HG02938 (cell line): ENCODE measurements around the gene SPEG.

ENCODE experiments used
- ATAC-seq: cut with Tn5 transposase; IDR thresholded peaks from one replicate; pipeline ENCODE4 v1.9.1; 2021; ENCODE audit warnings: mild to moderate bottlenecking, moderate library complexity; ENCODE audit not compliant: unreplicated experiment

The SPEG gene

GRCh38 chr2:219475697-219476651 lies 41.3 kb downstream of the SPEG start:
- ATAC-seq: no peak

DNA sequence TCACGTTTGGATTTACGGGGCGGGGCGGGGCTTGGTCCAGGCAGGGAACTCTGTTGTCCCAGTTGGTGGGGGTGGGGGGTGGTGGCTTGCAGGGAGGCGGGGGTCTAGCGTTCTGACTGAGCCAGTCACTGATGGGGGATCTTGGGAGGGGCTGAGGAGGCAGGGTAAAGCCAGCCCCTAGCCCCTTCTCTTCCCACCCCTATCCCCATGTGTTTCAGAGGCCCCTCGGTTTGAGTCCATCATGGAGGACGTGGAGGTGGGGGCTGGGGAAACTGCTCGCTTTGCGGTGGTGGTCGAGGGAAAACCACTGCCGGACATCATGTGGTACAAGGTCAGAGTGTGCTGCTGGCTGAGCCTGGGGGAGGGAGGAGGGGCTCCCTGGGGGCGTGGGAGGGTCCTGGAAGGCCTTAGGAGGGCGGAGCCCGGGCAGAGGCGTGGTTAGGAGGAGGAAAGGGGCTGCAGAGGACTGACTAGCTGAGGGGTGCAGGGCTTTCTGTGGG lies 42.1 kb downstream of the SPEG start:
- no peak for ATAC-seq

DNA sequence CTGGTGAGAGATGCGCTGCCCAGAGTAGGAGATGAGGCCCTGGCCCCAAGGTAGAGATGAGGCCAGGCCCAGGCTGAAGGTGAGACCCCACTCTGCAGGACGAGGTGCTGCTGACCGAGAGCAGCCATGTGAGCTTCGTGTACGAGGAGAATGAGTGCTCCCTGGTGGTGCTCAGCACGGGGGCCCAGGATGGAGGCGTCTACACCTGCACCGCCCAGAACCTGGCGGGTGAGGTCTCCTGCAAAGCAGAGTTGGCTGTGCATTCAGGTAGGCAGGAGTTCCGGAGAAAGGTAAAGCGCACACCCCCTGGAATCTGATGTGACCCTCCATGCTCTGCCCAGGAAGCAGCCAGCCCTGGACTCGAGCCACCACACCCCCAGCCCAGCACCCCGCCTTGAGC lies 42.5 kb downstream of the SPEG start:
- no peak for ATAC-seq

DNA sequence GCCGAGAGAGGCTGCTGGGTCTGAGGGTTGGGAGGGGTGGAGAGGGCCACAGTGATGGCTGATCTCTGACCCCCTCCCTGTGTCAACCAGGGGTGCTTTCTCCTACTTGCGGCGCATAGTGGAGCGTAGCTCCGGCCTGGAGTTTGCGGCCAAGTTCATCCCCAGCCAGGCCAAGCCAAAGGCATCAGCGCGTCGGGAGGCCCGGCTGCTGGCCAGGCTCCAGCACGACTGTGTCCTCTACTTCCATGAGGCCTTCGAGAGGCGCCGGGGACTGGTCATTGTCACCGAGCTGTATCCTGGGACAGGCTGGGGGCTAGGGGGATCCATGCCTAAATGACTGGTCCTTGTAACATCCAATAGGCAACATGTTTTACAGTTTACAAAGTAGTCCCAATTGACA lies 43.2 kb downstream of the SPEG start:
- ATAC-seq: no peak

GRCh38 chr2:219478916-219479315 lies 44.3 kb downstream of the SPEG start:
- ATAC-seq: no peak

DNA sequence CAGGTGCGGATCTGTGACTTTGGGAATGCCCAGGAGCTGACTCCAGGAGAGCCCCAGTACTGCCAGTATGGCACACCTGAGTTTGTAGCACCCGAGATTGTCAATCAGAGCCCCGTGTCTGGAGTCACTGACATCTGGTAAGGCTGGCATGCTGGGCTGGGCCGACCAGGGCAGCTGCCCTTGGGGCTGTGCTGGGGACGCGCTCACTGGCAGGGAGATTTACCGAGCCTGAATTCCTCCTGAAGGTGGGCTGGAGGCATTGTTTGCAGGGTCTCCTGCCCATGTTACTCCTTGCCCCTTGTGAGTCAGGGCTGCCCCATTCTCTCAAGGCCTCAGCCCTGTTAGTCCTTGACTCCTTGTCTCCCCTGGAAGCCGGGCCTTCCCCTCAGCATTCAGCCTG lies 45.4 kb downstream of the SPEG start:
- ATAC-seq: no peak

- no peak for ATAC-seq
Observed at GRCh38 chr2:219482674-219483405, 48.2 kb downstream of the SPEG start.

GRCh38 chr2:219483451-219484342 lies 49.1 kb downstream of the SPEG start:
- ATAC-seq: no peak

GRCh38 chr2:219484343-219485200 lies 49.9 kb downstream of the SPEG start:
- no peak for ATAC-seq

- no peak for ATAC-seq
Observed at GRCh38 chr2:219485201-219485580, 50.5 kb downstream of the SPEG start.

DNA sequence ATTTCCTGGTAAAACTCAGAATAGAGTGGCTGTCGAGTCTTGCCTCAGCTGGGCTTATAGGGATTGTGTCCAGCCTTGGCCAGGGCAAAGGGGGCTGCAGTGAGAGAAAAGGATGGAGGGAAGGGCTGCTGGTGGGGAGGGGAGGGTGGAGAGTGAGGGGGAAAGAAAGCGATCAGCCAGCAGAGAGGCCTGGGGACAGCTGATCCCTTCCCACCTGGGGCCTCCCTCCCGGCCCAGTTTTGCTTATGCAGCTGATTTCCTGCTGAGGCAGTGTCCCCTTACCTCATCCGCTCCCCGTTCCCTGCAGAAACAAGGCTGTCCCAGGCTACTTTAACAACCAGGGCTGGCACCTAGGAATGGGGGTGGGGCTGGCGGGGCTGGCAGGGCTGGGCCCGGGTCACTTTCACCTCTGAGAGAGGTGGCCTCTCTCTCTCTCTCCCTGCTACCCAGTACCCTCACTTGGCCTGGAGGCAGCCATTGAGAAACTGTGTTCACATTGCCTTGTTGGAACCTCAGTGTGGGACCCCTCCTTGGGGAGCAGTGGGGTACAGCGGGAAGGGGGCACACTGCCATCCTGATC lies 51.8 kb downstream of the SPEG start:
- ATAC-seq: no peak

DNA sequence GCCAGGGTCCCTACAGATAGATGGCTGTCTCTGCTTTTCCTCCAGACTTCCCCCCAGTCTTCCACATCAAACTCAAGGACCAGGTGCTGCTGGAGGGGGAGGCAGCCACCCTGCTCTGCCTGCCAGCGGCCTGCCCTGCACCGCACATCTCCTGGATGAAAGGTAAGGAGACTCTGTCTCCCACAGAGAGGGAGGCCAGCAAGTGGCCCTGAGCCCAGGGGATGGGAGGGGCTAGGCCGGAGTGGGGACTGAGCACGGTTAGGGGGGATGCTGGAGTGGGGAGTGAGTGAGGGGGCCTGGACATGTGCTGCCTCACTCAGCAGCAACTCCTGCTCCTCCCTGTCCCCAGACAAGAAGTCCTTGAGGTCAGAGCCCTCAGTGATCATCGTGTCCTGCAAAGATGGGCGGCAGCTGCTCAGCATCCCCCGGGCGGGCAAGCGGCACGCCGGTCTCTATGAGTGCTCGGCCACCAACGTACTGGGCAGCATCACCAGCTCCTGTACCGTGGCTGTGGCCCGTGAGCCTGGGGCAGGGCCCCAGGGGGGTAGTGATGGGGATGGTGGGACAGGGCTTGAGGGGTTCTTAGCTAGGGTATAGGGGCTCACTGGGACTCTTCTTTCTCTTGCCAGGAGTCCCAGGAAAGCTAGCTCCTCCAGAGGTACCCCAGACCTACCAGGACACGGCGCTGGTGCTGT lies 53.7 kb downstream of the SPEG start:
- ATAC-seq: no peak

- ATAC-seq: no peak
Observed at GRCh38 chr2:219488844-219489194, 54.2 kb downstream of the SPEG start.

DNA sequence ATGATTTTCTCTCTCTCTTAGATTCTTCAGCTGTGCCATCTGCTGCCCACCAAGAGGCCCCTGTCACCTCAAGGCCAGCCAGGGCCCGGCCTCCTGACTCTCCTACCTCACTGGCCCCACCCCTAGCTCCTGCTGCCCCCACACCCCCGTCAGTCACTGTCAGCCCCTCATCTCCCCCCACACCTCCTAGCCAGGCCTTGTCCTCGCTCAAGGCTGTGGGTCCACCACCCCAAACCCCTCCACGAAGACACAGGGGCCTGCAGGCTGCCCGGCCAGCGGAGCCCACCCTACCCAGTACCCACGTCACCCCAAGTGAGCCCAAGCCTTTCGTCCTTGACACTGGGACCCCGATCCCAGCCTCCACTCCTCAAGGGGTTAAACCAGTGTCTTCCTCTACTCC lies 54.7 kb downstream of the SPEG start:
- no peak for ATAC-seq

DNA sequence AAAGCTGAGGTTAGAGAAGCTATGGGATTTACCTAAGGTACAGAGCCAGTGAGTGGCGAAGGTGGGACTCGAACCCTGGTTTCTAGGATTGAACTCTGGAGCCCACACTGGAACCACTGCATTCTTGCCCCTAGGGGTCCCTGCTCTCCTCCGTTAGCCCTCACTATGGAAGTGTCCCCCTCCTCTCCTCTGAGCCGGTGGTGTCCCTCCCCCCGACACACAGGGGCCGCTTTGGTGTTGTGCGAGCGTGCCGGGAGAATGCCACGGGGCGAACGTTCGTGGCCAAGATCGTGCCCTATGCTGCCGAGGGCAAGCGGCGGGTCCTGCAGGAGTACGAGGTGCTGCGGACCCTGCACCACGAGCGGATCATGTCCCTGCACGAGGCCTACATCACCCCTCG lies 55.5 kb downstream of the SPEG start:
- ATAC-seq: no peak

DNA sequence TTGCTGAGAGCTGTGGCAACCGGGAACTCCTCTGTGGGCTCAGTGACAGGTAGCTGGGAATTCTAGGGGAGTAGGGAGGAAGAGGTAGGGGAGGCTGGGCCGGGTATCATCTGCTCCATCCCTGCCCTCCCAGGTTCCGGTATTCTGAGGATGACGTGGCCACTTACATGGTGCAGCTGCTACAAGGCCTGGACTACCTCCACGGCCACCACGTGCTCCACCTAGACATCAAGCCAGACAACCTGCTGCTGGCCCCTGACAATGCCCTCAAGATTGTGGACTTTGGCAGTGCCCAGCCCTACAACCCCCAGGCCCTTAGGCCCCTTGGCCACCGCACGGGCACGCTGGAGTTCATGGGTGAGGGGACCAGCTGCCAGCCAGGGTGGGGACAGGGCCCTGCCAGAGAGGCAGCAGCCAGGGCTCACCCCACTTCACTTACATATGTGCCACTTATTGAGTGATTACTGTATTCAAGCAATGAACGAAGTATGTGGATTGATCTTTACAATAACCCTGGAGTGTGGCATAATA lies 56.0 kb downstream of the SPEG start:
- ATAC-seq: no peak

DNA sequence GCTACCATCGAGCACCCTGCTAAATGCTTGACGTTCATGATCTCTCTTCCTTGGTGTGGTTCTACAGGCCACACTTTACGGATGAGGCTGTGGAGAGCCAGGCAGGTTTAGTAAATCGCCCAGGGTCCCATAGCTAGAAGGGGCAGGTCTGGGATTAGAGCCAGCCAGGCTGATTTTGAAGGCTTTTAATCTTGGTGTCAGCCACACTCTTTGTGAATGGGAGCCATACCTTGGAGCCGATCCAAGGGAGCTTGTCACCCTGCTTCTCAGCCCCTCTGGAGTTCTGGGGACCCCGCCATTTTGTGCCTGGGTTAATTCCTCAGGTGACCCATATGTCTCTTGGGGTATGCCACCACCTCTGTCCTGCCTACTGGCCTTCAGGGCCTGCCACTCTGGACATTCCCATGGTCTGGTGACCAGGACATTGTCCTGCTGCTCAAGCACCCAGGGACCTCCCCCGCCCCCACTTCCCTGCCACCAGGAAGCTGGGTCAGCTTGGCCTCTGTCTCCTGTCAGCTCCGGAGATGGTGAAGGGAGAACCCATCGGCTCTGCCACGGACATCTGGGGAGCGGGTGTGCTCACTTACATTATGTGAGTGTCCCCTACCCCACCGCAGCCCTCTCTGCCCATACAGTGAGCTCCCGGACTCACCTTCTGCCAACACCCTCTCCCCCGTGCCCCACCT lies 56.8 kb downstream of the SPEG start:
- no peak for ATAC-seq

DNA sequence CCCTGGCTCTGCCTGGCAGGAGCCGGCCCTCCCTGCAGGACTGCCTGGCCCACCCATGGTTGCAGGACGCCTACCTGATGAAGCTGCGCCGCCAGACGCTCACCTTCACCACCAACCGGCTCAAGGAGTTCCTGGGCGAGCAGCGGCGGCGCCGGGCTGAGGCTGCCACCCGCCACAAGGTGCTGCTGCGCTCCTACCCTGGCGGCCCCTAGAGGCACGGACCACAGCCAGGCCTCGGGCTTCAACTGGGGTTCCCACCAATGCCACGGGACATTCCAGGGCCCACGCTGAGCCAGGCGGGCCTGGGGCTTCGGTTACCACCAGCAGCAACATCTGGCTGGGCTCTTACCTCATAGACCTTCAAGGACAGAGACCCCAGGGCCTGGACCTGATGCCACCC lies 57.9 kb downstream of the SPEG start:
- no peak for ATAC-seq
